Stimulated activated naive CD4-positive, alpha-beta T cell (primary cell): ENCODE data around the gene GTF2IRD1.
"Not testable (repeated sequence)": the region's sequence is repeated elsewhere in the genome, so short reads cannot be mapped to it uniquely, and the experiment has no call there.

Source experiments
- DNase-seq, 6 experiments: peaks; one replicate each; lab custom pipeline; 2025; lab: John Stamatoyannopoulos, UW

The GTF2IRD1 gene

GRCh38 chr7:74561898-74562613 is 108.3 kb downstream of the GTF2IRD1 start:
- no peak for DNase-seq

DNA sequence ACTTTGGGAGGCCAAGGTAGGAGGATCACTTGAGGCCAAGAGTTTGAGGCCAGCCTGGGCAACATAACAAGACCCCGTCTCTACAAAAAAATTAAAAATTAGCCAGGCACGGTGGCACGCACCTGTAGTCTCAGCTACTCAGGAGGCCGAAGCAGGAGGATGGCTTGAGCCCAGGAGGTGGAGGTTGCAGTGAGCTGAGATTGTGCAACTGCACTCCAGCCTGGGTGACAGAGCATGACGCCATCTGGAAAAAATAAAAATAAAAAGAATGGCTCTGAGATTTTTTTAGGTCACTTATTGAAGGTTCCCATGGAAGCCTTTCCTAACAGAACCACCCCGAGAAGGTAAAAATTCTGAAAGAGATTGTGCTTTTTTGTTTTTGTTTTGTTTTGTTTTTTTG is 109.9 kb downstream of the GTF2IRD1 start:
- not testable (repeated sequence) for DNase-seq

GRCh38 chr7:74567318-74567668 is 113.6 kb downstream of the GTF2IRD1 start:
- DNase-seq: no peak

DNA sequence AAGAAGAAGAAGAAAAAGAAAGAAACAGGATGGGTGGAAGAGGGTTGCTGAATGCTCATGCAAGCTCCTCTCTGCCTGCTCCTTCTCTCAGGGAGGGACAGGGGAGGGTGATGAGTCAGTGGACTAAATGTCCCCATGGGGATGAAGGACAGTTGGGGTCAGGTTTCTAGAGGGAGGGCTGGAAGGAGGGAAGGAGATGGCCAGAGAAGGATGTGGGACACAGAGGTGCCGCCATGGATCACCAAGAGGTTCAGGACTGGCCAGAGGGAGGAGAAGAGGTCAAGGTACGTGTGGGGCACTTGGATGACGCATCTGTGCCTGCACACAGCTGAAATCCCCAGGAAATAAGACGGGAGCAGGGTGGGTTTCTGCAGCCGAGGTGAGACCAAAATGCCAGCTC is 115.0 kb downstream of the GTF2IRD1 start:
- no peak for DNase-seq

DNA sequence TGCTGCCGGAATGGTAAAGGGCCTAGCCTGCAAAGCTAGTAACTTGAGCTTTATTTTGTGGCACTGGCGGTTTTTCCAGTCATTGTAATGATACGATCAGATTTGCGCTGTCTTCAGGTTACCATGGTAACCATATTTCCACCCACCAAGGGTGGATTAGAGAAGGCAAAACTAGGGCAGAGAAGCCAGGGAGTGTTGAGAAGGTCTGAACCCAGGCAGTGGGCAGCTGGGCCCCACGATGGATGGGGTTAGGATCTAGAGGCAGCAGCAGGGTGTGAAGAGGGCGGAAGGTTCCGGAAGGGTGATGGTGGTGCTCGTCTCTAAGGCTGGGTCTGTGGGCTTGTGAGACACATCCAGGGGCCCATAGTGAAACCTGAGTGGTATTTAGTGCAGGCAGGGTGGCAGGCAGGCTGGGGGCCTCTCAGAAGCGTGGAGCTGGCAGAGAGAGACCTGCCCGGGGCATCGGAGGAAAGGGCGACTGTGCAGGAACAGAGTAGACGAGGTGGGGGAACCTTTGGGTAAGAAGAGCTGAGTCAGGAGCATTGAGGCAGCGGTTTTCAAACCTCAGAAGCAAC is 115.9 kb downstream of the GTF2IRD1 start:
- no peak for DNase-seq

- no peak for DNase-seq
Measured at GRCh38 chr7:74570533-74571156, 116.9 kb downstream of the GTF2IRD1 start.

DNA sequence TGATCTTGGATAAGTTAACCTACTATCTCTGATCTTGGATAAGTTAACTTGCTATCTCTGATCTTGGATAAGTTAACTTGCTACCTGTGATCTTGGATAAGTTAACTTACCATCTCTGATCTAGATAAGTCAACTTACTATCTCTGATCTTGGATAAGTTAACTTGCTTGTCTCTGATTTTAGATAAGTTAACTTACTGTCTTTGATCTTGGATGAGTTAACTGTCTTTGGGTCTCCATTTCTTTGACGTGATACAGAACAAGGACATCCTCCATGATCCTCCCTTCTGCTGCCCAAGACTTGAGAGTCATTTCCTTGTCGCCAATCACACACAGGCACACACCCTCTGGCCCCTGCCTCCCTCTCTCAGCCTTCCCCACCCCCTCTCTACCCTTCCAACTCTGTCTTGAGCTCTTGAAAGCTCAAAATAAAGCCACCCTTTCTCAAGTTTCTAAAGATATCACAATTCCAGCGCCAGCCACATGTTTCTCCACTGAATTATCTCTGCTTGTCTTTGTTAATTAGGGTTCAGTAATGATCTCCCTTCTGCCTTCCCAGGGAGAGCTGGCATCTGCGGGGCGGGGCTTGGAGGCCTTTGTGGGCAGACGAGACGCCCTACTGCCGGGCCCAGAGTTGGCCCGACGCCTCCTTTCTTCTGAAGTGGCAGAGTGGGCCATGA is 118.7 kb downstream of the GTF2IRD1 start:
- no peak for DNase-seq

DNA sequence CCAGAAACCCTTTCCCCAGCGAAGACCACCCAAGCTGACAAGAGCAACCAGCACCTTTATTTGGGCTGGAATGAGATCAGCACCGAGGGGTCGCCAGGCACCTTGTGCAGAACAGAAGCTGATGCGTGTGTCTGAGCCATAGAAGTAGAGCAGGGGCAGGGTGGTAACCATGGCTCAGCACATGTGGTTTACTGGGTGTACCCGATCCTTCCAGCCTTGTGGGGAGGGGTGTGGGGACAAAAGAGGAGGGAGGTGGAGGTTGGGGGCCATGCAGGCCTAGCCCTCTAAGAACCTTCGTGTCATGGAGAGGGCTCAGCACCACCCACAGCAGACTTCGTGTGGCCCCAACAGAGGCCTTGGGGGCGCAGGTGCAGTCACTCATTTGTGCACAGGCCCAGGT is 119.8 kb downstream of the GTF2IRD1 start:
- no peak for DNase-seq

- DNase-seq: no peak
Measured at GRCh38 chr7:74575083-74575784, 121.5 kb downstream of the GTF2IRD1 start.

- no peak for DNase-seq
Measured at GRCh38 chr7:74575811-74576210, 122.1 kb downstream of the GTF2IRD1 start.

GRCh38 chr7:74579800-74580685 is 126.3 kb downstream of the GTF2IRD1 start:
- DNase-seq: no peak

DNA sequence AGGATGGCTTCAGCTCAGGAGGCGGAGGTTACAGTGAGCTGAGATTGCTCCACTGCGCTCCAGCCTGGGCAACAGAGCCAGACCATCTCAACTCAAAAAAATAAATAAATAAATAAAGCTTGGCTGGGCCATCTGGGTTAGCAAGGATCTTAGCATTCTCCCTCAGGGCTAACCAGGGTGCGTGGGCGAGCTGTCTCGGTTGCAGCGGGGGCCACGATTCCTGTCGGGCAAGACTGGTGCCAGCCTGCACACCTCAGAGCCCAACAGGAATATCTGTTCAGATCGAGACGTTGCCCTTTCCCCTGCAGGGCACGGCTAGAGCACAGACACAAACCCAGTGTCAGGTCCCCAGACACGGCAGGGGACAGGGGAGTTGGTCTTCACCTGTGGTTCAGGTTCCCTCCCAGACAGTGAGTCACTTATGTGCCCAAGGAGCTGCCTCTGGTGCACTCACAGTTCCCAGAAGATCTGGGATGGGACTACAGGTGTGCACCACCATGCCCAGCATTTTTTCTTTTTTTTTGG is 128.3 kb downstream of the GTF2IRD1 start:
- no peak for DNase-seq

DNA sequence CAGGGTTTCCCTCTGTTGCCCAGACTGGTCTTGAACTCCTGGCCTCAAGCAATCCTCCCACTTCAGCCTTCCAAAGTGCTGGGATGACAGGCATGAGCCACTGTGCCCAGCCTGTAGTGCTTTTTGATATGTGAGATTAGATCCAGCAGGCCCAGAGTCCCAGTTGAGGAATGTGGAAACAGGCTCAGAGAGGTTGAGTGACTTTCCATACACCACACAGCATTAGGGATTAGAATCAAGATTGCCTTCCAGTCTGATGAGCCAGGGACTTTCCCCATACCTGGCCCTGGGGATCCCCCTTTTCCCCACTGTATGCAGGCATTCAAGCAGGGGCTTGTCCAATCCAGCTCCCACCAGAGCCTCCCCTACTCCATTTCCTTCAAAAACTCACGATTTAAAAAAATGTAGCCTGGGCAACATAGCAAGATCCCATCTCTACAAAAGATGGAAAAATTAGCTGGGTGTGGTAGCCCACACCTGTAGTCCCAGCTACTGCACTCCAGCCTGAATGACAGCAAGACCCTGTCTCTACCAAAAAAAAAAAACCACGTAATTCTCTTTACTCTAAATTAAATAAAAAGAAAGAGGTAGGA is 128.8 kb downstream of the GTF2IRD1 start:
- no peak for DNase-seq

GRCh38 chr7:74583630-74584029 is 129.9 kb downstream of the GTF2IRD1 start:
- DNase-seq: no peak

GRCh38 chr7:74584160-74584954 is 130.7 kb downstream of the GTF2IRD1 start:
- DNase-seq: no peak

DNA sequence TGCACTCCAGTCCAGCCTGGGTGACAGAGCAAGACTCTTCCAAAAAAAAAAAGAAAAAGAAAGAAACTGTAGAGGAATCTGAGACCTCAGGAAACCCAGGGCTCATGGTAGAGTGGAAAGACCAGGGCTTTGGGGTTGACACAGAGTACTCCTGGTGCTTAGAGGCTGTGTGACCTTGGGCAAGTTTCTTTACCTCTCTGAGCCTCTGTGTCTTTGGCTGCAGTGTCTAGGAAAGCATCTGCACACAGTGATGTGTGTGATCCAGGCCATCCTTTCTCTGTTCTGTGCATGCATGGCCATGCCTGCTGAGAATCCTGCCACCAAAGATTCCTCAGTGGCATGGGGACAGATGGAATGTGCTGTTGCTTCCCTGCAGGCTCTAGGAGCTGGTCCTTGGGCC is 132.1 kb downstream of the GTF2IRD1 start:
- no peak for DNase-seq

GRCh38 chr7:74586258-74587175 is 132.8 kb downstream of the GTF2IRD1 start:
- DNase-seq: no peak

DNA sequence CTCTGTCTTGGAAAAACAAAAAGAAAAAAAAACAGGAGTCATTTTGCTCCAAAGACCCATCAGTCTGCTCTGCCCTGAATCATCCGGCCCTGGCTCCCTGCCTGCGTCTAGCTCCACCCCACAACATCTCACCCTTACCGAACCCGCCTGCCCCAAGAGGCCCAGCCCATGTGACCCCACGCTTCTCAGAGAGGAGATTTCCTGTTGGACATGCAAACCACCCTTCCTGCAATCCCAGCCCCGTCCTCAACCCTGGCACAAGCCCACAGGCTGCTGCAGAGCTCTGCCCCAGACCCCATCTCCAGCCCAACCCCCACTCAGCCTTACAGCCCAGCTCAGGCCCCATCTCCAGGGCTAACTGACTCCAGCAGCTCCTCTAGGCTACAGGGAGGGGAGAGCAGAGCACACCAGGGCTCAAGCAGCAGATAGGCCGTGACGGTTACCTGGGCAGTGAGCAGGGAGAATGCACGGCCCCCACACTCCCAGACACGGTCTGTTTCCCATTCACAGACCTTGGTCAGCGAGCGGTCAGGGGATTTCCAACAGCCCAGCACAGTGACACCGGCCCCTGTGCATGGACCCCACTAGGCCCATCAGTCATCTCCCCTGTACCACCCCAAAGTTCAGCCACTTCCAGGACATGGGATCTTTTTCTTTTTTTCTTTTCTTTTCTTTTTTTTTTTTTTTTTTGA is 133.9 kb downstream of the GTF2IRD1 start:
- no peak for DNase-seq
